ENCODE measurements around the gene ATG4C.

ATG4C gene

DNA sequence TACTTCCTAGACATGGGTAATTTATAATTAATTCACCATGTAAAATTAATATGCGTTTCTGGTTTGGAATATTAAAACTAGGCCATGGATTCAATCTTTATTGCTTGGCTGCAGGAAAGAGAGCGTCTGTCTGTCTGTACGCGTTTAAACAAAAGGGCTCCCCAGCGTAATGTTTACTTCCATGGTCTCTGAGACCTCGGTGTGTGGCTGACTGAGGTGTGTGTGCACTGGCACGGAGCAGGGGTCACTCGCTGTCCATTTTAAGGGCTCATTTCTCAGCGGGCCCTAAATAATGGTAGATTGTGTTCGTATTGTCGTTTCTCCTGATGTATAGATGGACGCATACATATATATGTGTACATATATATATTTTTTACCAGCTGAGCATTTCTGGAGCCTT lies 119.6 kb downstream of the ATG4C start:
- no peak for DNase-seq (ENCODE audit: extremely low read depth in 1 of 2, low read depth in 1 of 2)

- DNase-seq (ENCODE audit: extremely low read depth in 1 of 2, low read depth in 1 of 2), result no peak
Measured at GRCh38 chr1:62903982-62904855, 120.3 kb downstream of the ATG4C start.

GRCh38 chr1:62904856-62905225 lies 120.9 kb downstream of the ATG4C start:
- DNase-seq (ENCODE audit: extremely low read depth in 1 of 2, low read depth in 1 of 2), result no peak

GRCh38 chr1:62905309-62905708 lies 121.4 kb downstream of the ATG4C start:
- DNase-seq (ENCODE audit: extremely low read depth in 1 of 2, low read depth in 1 of 2), result no peak

DNA sequence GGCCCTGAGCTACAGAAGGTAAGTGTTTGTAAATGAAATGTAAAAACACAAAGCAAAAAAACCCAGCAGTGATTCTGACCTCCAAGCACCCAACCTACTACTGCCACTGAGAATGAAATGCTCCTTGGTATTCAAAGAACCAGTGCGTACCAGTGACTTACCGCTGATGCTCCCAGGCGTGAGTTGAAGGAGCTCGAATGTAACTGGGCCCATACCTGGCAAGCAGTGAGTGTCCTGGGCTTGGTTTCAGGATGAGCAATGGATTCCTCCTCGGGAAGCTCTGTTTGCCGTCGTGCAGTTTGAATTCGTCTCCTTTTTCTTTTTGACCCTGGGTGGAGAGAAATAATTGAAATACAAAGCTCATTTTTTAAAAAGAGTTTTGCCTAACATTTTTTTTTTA lies 121.9 kb downstream of the ATG4C start:
- DNase-seq (ENCODE audit: extremely low read depth in 1 of 2, low read depth in 1 of 2), result no peak

- no peak for DNase-seq (ENCODE audit: extremely low read depth in 1 of 2, low read depth in 1 of 2)
Measured at GRCh38 chr1:62906428-62906886, 122.5 kb downstream of the ATG4C start.

- no peak for DNase-seq (ENCODE audit: extremely low read depth in 1 of 2, low read depth in 1 of 2)
Measured at GRCh38 chr1:62908168-62908695, 124.3 kb downstream of the ATG4C start.

- DNase-seq (ENCODE audit: extremely low read depth in 1 of 2, low read depth in 1 of 2), result no peak
Measured at GRCh38 chr1:62912028-62912638, 128.2 kb downstream of the ATG4C start.

Measured in activated CD8-positive, alpha-beta memory T cell treated with anti-CD3 and anti-CD28 coated beads for 1 hour (primary cell).